GM12878 (cell line): ENCODE measurements around the gene NCS1. TPM values are rescaled to one million over a fixed set of nuclear protein-coding genes. Genes with fewer than 3 reads are reported as not detected.

Experiments used
- ATAC-seq: fragments of 200-7000 bp; cut with Tn5 transposase; 3 replicates; pipeline ENCODE4 v1.9.1; 2020; ENCODE audit warnings: mild to moderate bottlenecking, moderate library complexity
- BruUV-seq: library from RNA; stranded (reverse); fragments of 400-500 nt; replicated peaks from 2 replicates; lab custom pipeline; 2021; lab: Mats Ljungman, UMichigan
- CTCF ChIA-PET: fragments of 300-600 bp; sonication (Branson Sonifier 250); formaldehyde crosslinking; extraction: SDS; loops from one replicate; lab custom pipeline; 2021; ENCODE audit warnings: inconsistent platforms; lab: Yijun Ruan, JAX
- POLR2A ChIA-PET: fragments of 350-600 bp; formaldehyde crosslinking; extraction: SDS; loops from one replicate; lab custom pipeline; 2021; ENCODE audit warnings: inconsistent platforms; lab: Charles Lee
- RAD21 ChIA-PET: fragments of 300-600 bp; sonication (Branson Sonifier 250); formaldehyde crosslinking; loops from one replicate; lab custom pipeline; 2023; ENCODE audit warnings: antibody characterized with exemption; ENCODE audit not compliant: unreplicated experiment; lab: Charles Lee
- SMC1A ChIA-PET: fragments of 300-600 bp; sonication (Branson Sonifier 250); formaldehyde crosslinking; loops from one replicate; lab custom pipeline; 2023; ENCODE audit not compliant: unreplicated experiment, uncharacterized antibody; lab: Charles Lee
- DNase-seq: peaks from one replicate; pipeline ENCODE4 v3.0.0-alpha.2; 2011; ENCODE audit warnings: low read depth, low spot score
- FAIRE-seq: peaks from 3 replicates; lab custom pipeline; 2011; peaks lifted over from hg19 to GRCh38; lab: Jason Lieb, UNC
- H2AFZ ChIP-seq: 2 replicates; pipeline ENCODE4 v1.6.0; 2011; ENCODE audit warnings: low read depth, low read length, control low read depth; ENCODE audit not compliant: control insufficient read depth
- H3K27ac ChIP-seq: 2 replicates; pipeline ENCODE4 v1.5.1; 2011; ENCODE audit warnings: control low read depth; ENCODE audit not compliant: control insufficient read depth, insufficient read depth
- H3K27me3 ChIP-seq, 2 experiments: replicated peaks in 1 of 2; 2 replicates each; pipeline versions ENCODE4 v1.6.0 to v1.6.1; 2011; ENCODE audit warnings: low read length in 1 of 2; ENCODE audit not compliant: control insufficient read depth in 2 of 2, insufficient read depth in 2 of 2
- H3K36me3 ChIP-seq, 2 experiments: 2 replicates each; pipeline ENCODE4 v1.5.1; 2011; ENCODE audit warnings: low read length in 1 of 2; ENCODE audit not compliant: control insufficient read depth in 2 of 2, insufficient read depth in 2 of 2
- H3K4me1 ChIP-seq: 2 replicates; pipeline ENCODE4 v1.6.1; 2011; ENCODE audit warnings: mild to moderate bottlenecking, low read length, moderate library complexity, mixed read lengths; ENCODE audit not compliant: control insufficient read depth, insufficient read depth
- H3K4me2 ChIP-seq: 2 replicates; pipeline ENCODE4 v1.6.0; 2011; ENCODE audit warnings: control low read depth; ENCODE audit not compliant: control insufficient read depth, insufficient read depth
- H3K4me3 ChIP-seq: fragments of 200-600 bp; sonication (generic); 2 replicates; pipeline ENCODE4 v1.5.1; 2016
- H3K79me2 ChIP-seq: 2 replicates; pipeline ENCODE4 v1.6.0; 2011; ENCODE audit warnings: low read length; ENCODE audit not compliant: control insufficient read depth, insufficient read depth
- H3K9ac ChIP-seq: 2 replicates; pipeline ENCODE4 v1.8.0; 2011; ENCODE audit warnings: low read length, control low read depth, mixed read lengths; ENCODE audit not compliant: control insufficient read depth, insufficient read depth
- H3K9me3 ChIP-seq: replicated peaks from 3 replicates; pipeline ENCODE4 v1.5.1; 2011; ENCODE audit warnings: mild to moderate bottlenecking, low read length; ENCODE audit not compliant: control insufficient read depth, insufficient read depth
- H4K20me1 ChIP-seq: 2 replicates; pipeline ENCODE4 v1.6.0; 2011; ENCODE audit not compliant: control insufficient read depth, insufficient read depth
- BCL3 ChIP-seq: IDR thresholded peaks from 2 replicates; pipeline ENCODE4 v1.6.1; 2011; ENCODE audit warnings: borderline replicate concordance, low read depth, mild to moderate bottlenecking, moderate library complexity, low read length; ENCODE audit not compliant: insufficient read depth, poor library complexity, severe bottlenecking
- CHD1 ChIP-seq: IDR thresholded peaks from 2 replicates; pipeline ENCODE4 v1.6.1; 2012; ENCODE audit warnings: low read depth, low read length, improper control_type of control experiment
- GATAD2B ChIP-seq: fragments of 450-650 bp; conservative IDR thresholded peaks from 2 replicates; pipeline ENCODE4 v1.6.1; 2017; ENCODE audit warnings: low read depth, mild to moderate bottlenecking, moderate library complexity
- HDAC2 ChIP-seq: fragments of 200-600 bp; sonication (generic); IDR thresholded peaks from 2 replicates; pipeline ENCODE4 v1.6.1; 2017
- HDAC6 ChIP-seq: fragments of 200-600 bp; sonication (generic); IDR thresholded peaks from one replicate; pipeline ENCODE4 v1.8.0; 2017; ENCODE audit warnings: antibody characterized with exemption; ENCODE audit not compliant: unreplicated experiment
- IKZF2 ChIP-seq, 2 experiments: fragments of 450-650 bp; IDR thresholded peaks; 2 replicates each; pipeline ENCODE4 v1.6.1; 2017; ENCODE audit warnings: mild to moderate bottlenecking in 2 of 2, moderate library complexity in 2 of 2
- KDM1A ChIP-seq: fragments of 200-600 bp; sonication (generic); IDR thresholded peaks from 2 replicates; pipeline ENCODE4 v1.6.1; 2016; ENCODE audit warnings: borderline replicate concordance
- MEF2B ChIP-seq: fragments of 450-650 bp; IDR thresholded peaks from 2 replicates; pipeline ENCODE4 v1.6.1; 2018; ENCODE audit warnings: mild to moderate bottlenecking, moderate library complexity; ENCODE audit not compliant: partially characterized antibody, poor library complexity, severe bottlenecking
- MXI1 ChIP-seq: fragments of 150-350 bp; IDR thresholded peaks from 2 replicates; pipeline ENCODE4 v1.6.1; 2011; ENCODE audit warnings: low read depth, mild to moderate bottlenecking, inconsistent platforms, low read length, improper control_type of control experiment
- NFYA ChIP-seq: IDR thresholded peaks from 2 replicates; pipeline ENCODE4 v1.6.1; 2011; ENCODE audit warnings: low read depth, mild to moderate bottlenecking, low read length, improper control_type of control experiment, borderline replicate concordance
- RBBP5 ChIP-seq: fragments of 200-600 bp; sonication (generic); conservative IDR thresholded peaks from 2 replicates; pipeline ENCODE4 v1.6.1; 2016
- SP1 ChIP-seq: IDR thresholded peaks from one replicate; pipeline ENCODE4 v1.6.1; 2011; ENCODE audit warnings: low read depth, low read length
- SREBF2 ChIP-seq: IDR thresholded peaks from 2 replicates; pipeline ENCODE4 v1.6.1; 2012; ENCODE audit warnings: mild to moderate bottlenecking, low read length
- YBX1 ChIP-seq: fragments of 450-650 bp; IDR thresholded peaks from 2 replicates; pipeline ENCODE4 v1.6.1; 2016; ENCODE audit warnings: antibody characterized with exemption
- ZBTB33 ChIP-seq: fragments of 450-650 bp; IDR thresholded peaks from 2 replicates; pipeline ENCODE4 v1.6.1; 2017; ENCODE audit warnings: mild to moderate bottlenecking
- ZNF274 ChIP-seq: IDR thresholded peaks from one replicate; pipeline ENCODE4 v1.8.0; 2011; ENCODE audit not compliant: insufficient read length, insufficient read depth
- WGBS: methylation state at CpG from one replicate; pipeline ENCODE4 v1.1.6; 2016; ENCODE audit warnings: low lambda C conversion rate; ENCODE audit not compliant: insufficient replicate concordance, insufficient coverage; ENCODE audit errors: missing lambda C conversion rate; 5-methylcytosine and 5-hydroxymethylcytosine counted together
- in situ Hi-C: fragments of 300-500 bp; cut with MboI; formaldehyde crosslinking; loops from 9 replicates; pipeline ENCODE4 v1.14.3; 2018; ENCODE audit warnings: mixed read lengths
- intact Hi-C: fragments of 100-400 bp; cut with micrococcal nuclease; formaldehyde crosslinking; loops from one replicate; pipeline ENCODE4 v1.14.2; 2022; ENCODE audit not compliant: unreplicated experiment
- polyA plus RNA-seq, 11 experiments: library from polyadenylated mRNA; depleted of rRNA in 4 of 11; unstranded in 6 of 11; stranded (reverse) in 5 of 11; fragments of >200 nt; fragmentation: Nextera tagmentation in 4 of 11; fragmentation: Illumina TruSeq in 1 of 11; extraction: Ambion mirVana in 4 of 11; extraction: Trizol in 1 of 11; gene quantifications; 1 replicate in 1 of 11; 2 replicates in 10 of 11; pipeline versions ENCODE4 v1.2.1 to v1.2.3, GENCODE V29; 2011 to 2016; ENCODE audit warnings: inconsistent platforms in 2 of 11, missing spikeins in 2 of 11, low read depth in 1 of 11
- total RNA-seq, 4 experiments: library from RNA; depleted of rRNA in 3 of 4; stranded (reverse); fragments of >200 nt in 3 of 4; fragmentation: Illumina TruSeq in 1 of 4; extraction: Trizol in 1 of 4; gene quantifications; 2 replicates each; pipeline versions ENCODE4 v1.2.1 to v1.2.3, GENCODE V29; 2013 to 2021

Gene NCS1
- total and polyA plus RNA-seq, 10 of the 15 experiments (the other 5 are each of a cell fraction or from before 2014, with no cell fraction given) = 0.04 to 0.22 (median 0.06) TPM; not detected in 4

GRCh38 chr9:130209422-130209821 lies 37.2 kb downstream of the NCS1 start:
- POLR2A ChIA-PET = no interaction called here
- no peak for FAIRE-seq

GRCh38 chr9:130211548-130212226 lies 39.5 kb downstream of the NCS1 start:
- no peak overlapping the region for H3K9ac ChIP-seq
- DNase-seq = no peak
- intact Hi-C loops = no loop called here
- ChIA-PET SMC1A (no interaction called here), CTCF (no interaction called here), POLR2A (interaction anchor here (0.6 kb wide), 1 partner anchor 435 kb away, joined by 3 read pairs; no protein-coding TSS in a partner anchor), RAD21 (interaction anchor here (0.5 kb wide), 1 partner anchor 276 kb away, joined by 3 read pairs; no protein-coding TSS in a partner anchor)
- no peaks in the 10 kb centered on the region for H3K4me1 ChIP-seq
- H3K27me3 ChIP-seq = peaks cover 0 to 2% of the 10 kb centered on the region in 2 experiments; a peak in 3 of 4 replicates
- no peaks in the 10 kb centered on the region for H3K36me3 ChIP-seq
- BruUV-seq = no TSS peak
- ATAC-seq = no peak
- H3K79me2 ChIP-seq = no peaks in the 10 kb centered on the region
- no peaks in the 10 kb centered on the region for H4K20me1 ChIP-seq
- no peak overlapping the region for H3K27ac ChIP-seq
- in situ Hi-C loops = no loop called here
- no peak overlapping the region for H3K4me2 ChIP-seq
- H3K4me3 ChIP-seq = no peak overlapping the region
- FAIRE-seq = no peak
- no peak overlapping the region for H2AFZ ChIP-seq
- 28% methylated on average over 20 of the region's 20 CpGs for WGBS
- H3K9me3 ChIP-seq = no peaks in the 10 kb centered on the region
- no peak for TF ChIP-seq NFYA
- no peak for TF ChIP-seq ZBTB33
- TF ChIP-seq GATAD2B = no peak
- TF ChIP-seq SP1 = no peak
- TF ChIP-seq HDAC2 = no peak
- no peak for TF ChIP-seq ZNF274
- TF ChIP-seq BCL3 = no peak
- TF ChIP-seq MXI1 = no peak

More at GRCh38 chr9:130209422-130209821, 37.2 kb downstream of the NCS1 start:
- ChIA-PET SMC1A (no interaction called here), CTCF (interaction anchor here (1.0 kb wide), 1 partner anchor 12 kb away, joined by 3 read pairs; no protein-coding TSS in a partner anchor), RAD21 (no interaction called here)
- Histone ChIP-seq H4K20me1 (no peaks in the 10 kb centered on the region), H3K9ac (no peak overlapping the region), H3K4me2 (no peak overlapping the region), H3K4me1 (no peaks in the 10 kb centered on the region), H3K9me3 (no peaks in the 10 kb centered on the region), H3K27me3 (no peaks in the 10 kb centered on the region; a peak in 2 of 4 replicates), H3K79me2 (no peaks in the 10 kb centered on the region), H3K27ac (no peak overlapping the region), H3K36me3 (no peaks in the 10 kb centered on the region), H3K4me3 (no peak overlapping the region), H2AFZ (no peak overlapping the region)
- DNase-seq (no peak), ATAC-seq (no peak)
- intact Hi-C loops (no loop called here), in situ Hi-C loops (no loop called here)
- no TSS peak for BruUV-seq
- 38% methylated on average over 14 of the region's 14 CpGs for WGBS
- TF ChIP-seq IKZF2 (IDR thresholded peaks at IDR 0.05) = no peak
- TF ChIP-seq KDM1A = no peak
- TF ChIP-seq YBX1 = no peak
- TF ChIP-seq HDAC6 = no peak
- TF ChIP-seq CHD1 = no peak
- TF ChIP-seq SREBF2 = no peak
- no peak for TF ChIP-seq MEF2B
- no peak for TF ChIP-seq RBBP5
